Measurements from ENCODE around the gene CCDC28A.

Gene CCDC28A

GRCh38 chr6:138734585-138734984 is 39.0 kb upstream of the CCDC28A start:
- Histone ChIP-seq H3K4me1 (ENCODE audit: control insufficient read depth, insufficient read depth, low read length) (no peaks in the 10 kb centered on the region), H3K4me3 (ENCODE audit: low read depth, low read length) (no peak overlapping the region), H3K27ac (ENCODE audit: extremely low read depth, low read depth, low read length) (no peak overlapping the region), H3K36me3 (ENCODE audit: control insufficient read depth in 2 of 2, insufficient read depth in 1 of 2, low read length in 2 of 2) (peaks cover 0 to 4% of the 10 kb centered on the region in 2 experiments; a peak in 2 of 3 replicates), H3K9me3 (ENCODE audit: control insufficient read depth, insufficient read depth, low read depth, low read length) (no peaks in the 10 kb centered on the region)
- ChIA-PET POLR2A (no interaction called here), CTCF (interaction anchor here (1.2 kb wide), 1 partner anchor 9 kb away, joined by 3 read pairs; no protein-coding TSS in a partner anchor)
- TF ChIP-seq ZNF623 (tag by site-specific recombination; IDR thresholded peaks at IDR 0.05) (no peak), ZNF114 (tag by site-specific recombination; IDR thresholded peaks at IDR 0.05) (no peak), ZNF391 (tag by site-specific recombination; IDR thresholded peaks at IDR 0.05; ENCODE audit: borderline replicate concordance, low read depth) (no peak), KLF16 (tag by site-specific recombination; IDR thresholded peaks at IDR 0.05) (no peak), HOXA7 (CRISPR knock-in tag; IDR thresholded peaks at IDR 0.05; ENCODE audit: borderline replicate concordance) (no peak), SALL2 (tag by site-specific recombination; IDR thresholded peaks at IDR 0.05; ENCODE audit: borderline replicate concordance) (no peak), GLIS2 (tag by site-specific recombination; IDR thresholded peaks at IDR 0.05) (no peak), ZNF580 (tag by site-specific recombination; IDR thresholded peaks at IDR 0.05) (no peak), ZNF624 (tag by site-specific recombination; IDR thresholded peaks at IDR 0.05) (no peak), SETDB1 (IDR thresholded peaks at IDR 0.05; ENCODE audit: insufficient read length, low read length) (no peak), ZNF843 (tag by site-specific recombination; IDR thresholded peaks at IDR 0.05) (no peak)
- TF ChIP-seq, protein P1, sequence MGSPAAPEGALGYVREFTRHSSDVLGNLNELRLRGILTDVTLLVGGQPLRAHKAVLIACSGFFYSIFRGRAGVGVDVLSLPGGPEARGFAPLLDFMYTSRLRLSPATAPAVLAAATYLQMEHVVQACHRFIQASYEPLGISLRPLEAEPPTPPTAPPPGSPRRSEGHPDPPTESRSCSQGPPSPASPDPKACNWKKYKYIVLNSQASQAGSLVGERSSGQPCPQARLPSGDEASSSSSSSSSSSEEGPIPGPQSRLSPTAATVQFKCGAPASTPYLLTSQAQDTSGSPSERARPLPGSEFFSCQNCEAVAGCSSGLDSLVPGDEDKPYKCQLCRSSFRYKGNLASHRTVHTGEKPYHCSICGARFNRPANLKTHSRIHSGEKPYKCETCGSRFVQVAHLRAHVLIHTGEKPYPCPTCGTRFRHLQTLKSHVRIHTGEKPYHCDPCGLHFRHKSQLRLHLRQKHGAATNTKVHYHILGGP (tag by site-specific recombination; IDR thresholded peaks at IDR 0.05), result no peak

GRCh38 chr6:138736640-138737039 is 36.9 kb upstream of the CCDC28A start:
- Histone ChIP-seq H3K36me3 (ENCODE audit: control insufficient read depth in 2 of 2, insufficient read depth in 1 of 2, low read length in 2 of 2) (peaks cover 0 to 3% of the 10 kb centered on the region in 2 experiments; a peak in 2 of 3 replicates), H3K27ac (ENCODE audit: extremely low read depth, low read depth, low read length) (no peak overlapping the region), H3K9me3 (ENCODE audit: control insufficient read depth, insufficient read depth, low read depth, low read length) (no peaks in the 10 kb centered on the region), H3K4me3 (ENCODE audit: low read depth, low read length) (no peak overlapping the region), H3K4me1 (ENCODE audit: control insufficient read depth, insufficient read depth, low read length) (no peaks in the 10 kb centered on the region)
- CTCF ChIA-PET, result no interaction called here
- TF ChIP-seq ZNF214 (tag by site-specific recombination; IDR thresholded peaks at IDR 0.05; ENCODE audit: borderline replicate concordance), result no peak
- no peak for TF ChIP-seq ZNF416 (tag by site-specific recombination; IDR thresholded peaks at IDR 0.05)
- TF ChIP-seq, protein P2, sequence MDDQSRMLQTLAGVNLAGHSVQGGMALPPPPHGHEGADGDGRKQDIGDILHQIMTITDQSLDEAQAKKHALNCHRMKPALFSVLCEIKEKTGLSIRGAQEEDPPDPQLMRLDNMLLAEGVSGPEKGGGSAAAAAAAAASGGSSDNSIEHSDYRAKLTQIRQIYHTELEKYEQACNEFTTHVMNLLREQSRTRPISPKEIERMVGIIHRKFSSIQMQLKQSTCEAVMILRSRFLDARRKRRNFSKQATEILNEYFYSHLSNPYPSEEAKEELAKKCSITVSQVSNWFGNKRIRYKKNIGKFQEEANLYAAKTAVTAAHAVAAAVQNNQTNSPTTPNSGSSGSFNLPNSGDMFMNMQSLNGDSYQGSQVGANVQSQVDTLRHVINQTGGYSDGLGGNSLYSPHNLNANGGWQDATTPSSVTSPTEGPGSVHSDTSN (CRISPR knock-in tag; IDR thresholded peaks at IDR 0.05), result no peak
- TF ChIP-seq ZNF112 (tag by site-specific recombination; IDR thresholded peaks at IDR 0.05), result no peak
- no peak for TF ChIP-seq ZNF791 (tag by site-specific recombination; IDR thresholded peaks at IDR 0.05)
- no peak for TF ChIP-seq ZBTB20 (tag by site-specific recombination; IDR thresholded peaks at IDR 0.05)
- TF ChIP-seq ZNF664 (tag by site-specific recombination; IDR thresholded peaks at IDR 0.05), result no peak
- no peak for TF ChIP-seq ZNF558 (tag by site-specific recombination; IDR thresholded peaks at IDR 0.05)
- TF ChIP-seq ZNF585B (tag by site-specific recombination; IDR thresholded peaks at IDR 0.05), result no peak
- no peak for TF ChIP-seq FEZF1 (tag by site-specific recombination; IDR thresholded peaks at IDR 0.05)
- TF ChIP-seq, protein P3, sequence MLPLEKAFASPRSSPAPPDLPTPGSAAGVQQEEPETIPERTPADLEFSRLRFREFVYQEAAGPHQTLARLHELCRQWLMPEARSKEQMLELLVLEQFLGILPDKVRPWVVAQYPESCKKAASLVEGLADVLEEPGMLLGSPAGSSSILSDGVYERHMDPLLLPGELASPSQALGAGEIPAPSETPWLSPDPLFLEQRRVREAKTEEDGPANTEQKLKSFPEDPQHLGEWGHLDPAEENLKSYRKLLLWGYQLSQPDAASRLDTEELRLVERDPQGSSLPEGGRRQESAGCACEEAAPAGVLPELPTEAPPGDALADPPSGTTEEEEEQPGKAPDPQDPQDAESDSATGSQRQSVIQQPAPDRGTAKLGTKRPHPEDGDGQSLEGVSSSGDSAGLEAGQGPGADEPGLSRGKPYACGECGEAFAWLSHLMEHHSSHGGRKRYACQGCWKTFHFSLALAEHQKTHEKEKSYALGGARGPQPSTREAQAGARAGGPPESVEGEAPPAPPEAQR (tag by site-specific recombination; IDR thresholded peaks at IDR 0.05), result no peak
- TF ChIP-seq, protein P4, sequence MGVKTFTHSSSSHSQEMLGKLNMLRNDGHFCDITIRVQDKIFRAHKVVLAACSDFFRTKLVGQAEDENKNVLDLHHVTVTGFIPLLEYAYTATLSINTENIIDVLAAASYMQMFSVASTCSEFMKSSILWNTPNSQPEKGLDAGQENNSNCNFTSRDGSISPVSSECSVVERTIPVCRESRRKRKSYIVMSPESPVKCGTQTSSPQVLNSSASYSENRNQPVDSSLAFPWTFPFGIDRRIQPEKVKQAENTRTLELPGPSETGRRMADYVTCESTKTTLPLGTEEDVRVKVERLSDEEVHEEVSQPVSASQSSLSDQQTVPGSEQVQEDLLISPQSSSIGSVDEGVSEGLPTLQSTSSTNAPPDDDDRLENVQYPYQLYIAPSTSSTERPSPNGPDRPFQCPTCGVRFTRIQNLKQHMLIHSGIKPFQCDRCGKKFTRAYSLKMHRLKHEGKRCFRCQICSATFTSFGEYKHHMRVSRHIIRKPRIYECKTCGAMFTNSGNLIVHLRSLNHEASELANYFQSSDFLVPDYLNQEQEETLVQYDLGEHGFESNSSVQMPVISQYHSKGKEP (tag by site-specific recombination; IDR thresholded peaks at IDR 0.05), result no peak
- TF ChIP-seq HOXC10 (CRISPR knock-in tag; IDR thresholded peaks at IDR 0.05), result no peak
- POLR2A ChIA-PET, result no interaction called here
